Keratinocyte (primary cell): ENCODE data around the gene OPN5. TPM values are rescaled to one million over a fixed set of nuclear protein-coding genes. Genes with fewer than 3 reads are reported as not detected.

ENCODE experiments used
- DNase-seq: peaks from one replicate; pipeline ENCODE4 v3.0.0-alpha.2; 2011; ENCODE audit warnings: low read depth, missing footprints, low spot score
- FAIRE-seq: peaks from 2 replicates; lab custom pipeline; 2011; peaks lifted over from hg19 to GRCh38; lab: Jason Lieb, UNC
- H2AFZ ChIP-seq: 2 replicates; pipeline ENCODE4 v1.6.0; 2012; ENCODE audit warnings: low read length, control low read depth, inconsistent platforms; ENCODE audit not compliant: control insufficient read depth
- H3K27ac ChIP-seq: 2 replicates; pipeline ENCODE4 v1.5.1; 2011; ENCODE audit warnings: low read length; ENCODE audit not compliant: control insufficient read depth, insufficient read depth
- H3K27me3 ChIP-seq: 3 replicates; pipeline ENCODE4 v1.6.0; 2011; ENCODE audit warnings: low read length; ENCODE audit not compliant: control insufficient read depth, insufficient read depth; ENCODE audit errors: extremely low read depth
- H3K36me3 ChIP-seq, 2 experiments: 2 replicates in 1 of 2; 3 replicates in 1 of 2; pipeline ENCODE4 v1.5.1; 2011; ENCODE audit warnings: low read length in 2 of 2, mild to moderate bottlenecking in 1 of 2; ENCODE audit not compliant: control insufficient read depth in 2 of 2, insufficient read depth in 2 of 2; ENCODE audit errors: extremely low read depth in 1 of 2
- H3K4me1 ChIP-seq: 3 replicates; pipeline ENCODE4 v1.5.1; 2011; ENCODE audit warnings: low read length; ENCODE audit not compliant: control insufficient read depth, insufficient read depth; ENCODE audit errors: extremely low read depth
- H3K4me2 ChIP-seq: 3 replicates; pipeline ENCODE4 v1.6.0; 2011; ENCODE audit warnings: low read depth, low read length; ENCODE audit not compliant: control insufficient read depth, insufficient read depth; ENCODE audit errors: extremely low read depth
- H3K4me3 ChIP-seq, 3 experiments: fragments of 200-600 bp in 1 of 3; sonication (generic) in 1 of 3; 2 replicates in 2 of 3; 3 replicates in 1 of 3; pipeline ENCODE4 v1.5.1; 2011 to 2016; ENCODE audit warnings: low read length in 3 of 3, mild to moderate bottlenecking in 3 of 3, control low read depth in 2 of 3, inconsistent platforms in 1 of 3, low read depth in 1 of 3, mixed read lengths in 1 of 3, mixed run types in 1 of 3, moderate library complexity in 1 of 3; ENCODE audit not compliant: control insufficient read depth in 2 of 3, insufficient read depth in 2 of 3; ENCODE audit errors: extremely low read depth in 1 of 3
- H3K79me2 ChIP-seq: 2 replicates; pipeline ENCODE4 v1.6.0; 2012; ENCODE audit warnings: low read length; ENCODE audit not compliant: control insufficient read depth, insufficient read depth
- H3K9ac ChIP-seq: 3 replicates; pipeline ENCODE4 v1.6.0; 2011; ENCODE audit warnings: low read length; ENCODE audit not compliant: control insufficient read depth, insufficient read depth; ENCODE audit errors: extremely low read depth
- H3K9me1 ChIP-seq: 3 replicates; pipeline ENCODE4 v1.6.0; 2011; ENCODE audit warnings: low read length; ENCODE audit not compliant: control insufficient read depth, insufficient read depth; ENCODE audit errors: extremely low read depth
- H3K9me3 ChIP-seq: 2 replicates; pipeline ENCODE4 v1.5.1; 2012; ENCODE audit warnings: low read depth, low read length; ENCODE audit not compliant: control insufficient read depth
- H4K20me1 ChIP-seq: 3 replicates; pipeline ENCODE4 v1.6.0; 2011; ENCODE audit warnings: low read length; ENCODE audit not compliant: control insufficient read depth, insufficient read depth; ENCODE audit errors: extremely low read depth
- CTCF ChIP-seq, 3 experiments: IDR thresholded peaks in 1 of 3; conservative IDR thresholded peaks in 1 of 3; optimal IDR thresholded peaks in 1 of 3; 2 replicates in 2 of 3; 3 replicates in 1 of 3; pipeline versions ENCODE3 to v1.5.1; 2011; ENCODE audit warnings: low read length in 3 of 3, mild to moderate bottlenecking in 3 of 3, moderate library complexity in 2 of 3, control low read depth in 1 of 3, inconsistent platforms in 1 of 3; ENCODE audit not compliant: insufficient read depth in 2 of 3; ENCODE audit errors: extremely low read depth in 1 of 3
- EZH2 ChIP-seq: IDR thresholded peaks from one replicate; pipeline ENCODE4 v1.6.1; 2012; ENCODE audit warnings: inconsistent platforms, mild to moderate bottlenecking, low read length, moderate library complexity
- dilution Hi-C: fragments of 300-500 bp; cut with MboI; formaldehyde crosslinking; loops from one replicate; pipeline ENCODE4 v1.7.0; 2020; ENCODE audit warnings: low sequenced_read_pairs; ENCODE audit not compliant: extremely low pct_ligation_motif_present
- polyA plus RNA-seq, 5 experiments: library from polyadenylated mRNA; depleted of rRNA in 3 of 5; stranded (reverse) in 3 of 5; stranded (forward) in 1 of 5; unstranded in 1 of 5; fragments of >200 nt; gene quantifications; 1 replicate in 1 of 5; 2 replicates in 3 of 5; 3 replicates in 1 of 5; pipeline versions ENCODE4 v1.2.1 to v1.2.3, GENCODE V29; 2011 to 2012; ENCODE audit warnings: missing spikeins in 2 of 5, low read depth in 1 of 5, low replicate concordance in 1 of 5

OPN5 gene
- polyA plus RNA-seq, 1 donor (not counting 4 experiments of a cell fraction or from before 2014, with no cell fraction given): not detected

DNA sequence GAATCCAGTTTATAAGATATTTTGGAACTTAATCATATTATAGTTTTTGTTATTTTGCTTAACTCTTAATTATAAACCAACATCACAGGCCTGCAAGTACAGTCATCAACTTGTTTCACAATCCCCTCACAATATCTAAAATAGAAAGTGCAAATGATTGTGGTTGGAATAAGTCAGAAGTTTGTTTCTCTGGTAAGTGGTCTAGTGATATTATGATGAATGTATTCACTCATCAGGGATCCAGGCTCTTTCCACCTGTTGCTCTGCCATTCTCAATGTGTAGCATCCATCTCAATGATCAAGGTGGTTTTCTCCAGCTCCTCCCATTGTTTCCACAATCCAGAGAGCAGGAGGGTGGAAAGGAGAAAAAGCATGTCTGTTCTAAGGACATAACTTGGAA, 54.2 kb downstream of the OPN5 start:
- dilution Hi-C loops: no loop called here
- H4K20me1 ChIP-seq: no peaks in the 10 kb centered on the region
- no peak overlapping the region for H3K4me3 ChIP-seq
- no peaks in the 10 kb centered on the region for H3K4me1 ChIP-seq
- no peaks in the 10 kb centered on the region for H3K79me2 ChIP-seq
- DNase-seq: no peak
- no peak overlapping the region for H2AFZ ChIP-seq
- H3K27ac ChIP-seq: no peak overlapping the region
- no peaks in the 10 kb centered on the region for H3K36me3 ChIP-seq
- no peaks in the 10 kb centered on the region for H3K9me1 ChIP-seq
- no peak overlapping the region for H3K4me2 ChIP-seq
- no peaks in the 10 kb centered on the region for H3K27me3 ChIP-seq
- H3K9ac ChIP-seq: no peak overlapping the region
- no peak for FAIRE-seq
- no peak for TF ChIP-seq EZH2
- TF ChIP-seq CTCF (optimal IDR thresholded peaks at IDR 0.05 in 1 of 3, IDR thresholded peaks at IDR 0.05 in 1 of 3, conservative IDR thresholded peaks at IDR 0.05 in 1 of 3; ENCODE audit: extremely low read depth in 1 of 3, insufficient read depth in 2 of 3, low read length in 3 of 3): no peak
- H3K9me3 ChIP-seq: no peaks in the 10 kb centered on the region

DNA sequence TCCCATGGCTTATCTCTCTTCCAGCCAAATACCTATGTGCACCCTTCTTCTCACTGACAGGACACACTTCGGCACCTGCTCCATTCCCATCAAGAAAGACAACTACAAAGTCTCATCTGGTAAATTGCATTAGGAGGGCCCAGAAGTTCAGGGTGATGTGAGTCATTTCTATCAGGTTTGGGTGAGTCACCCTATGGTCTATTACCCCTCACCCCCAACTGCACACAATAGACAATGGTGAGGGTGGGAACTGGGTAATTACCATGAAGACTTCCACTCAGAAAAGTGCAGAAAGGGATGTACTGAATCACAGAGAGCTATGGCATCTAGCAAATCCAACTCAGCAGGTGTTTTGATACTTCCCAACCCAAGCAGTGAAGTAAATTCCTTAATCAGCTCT, 54.8 kb downstream of the OPN5 start:
- dilution Hi-C loops: no loop called here

More for the DNA sequence above, 54.8 kb downstream of the OPN5 start:
- no peaks in the 10 kb centered on the region for H4K20me1 ChIP-seq
- H3K4me3 ChIP-seq: no peak overlapping the region
- no peaks in the 10 kb centered on the region for H3K36me3 ChIP-seq
- no peak for DNase-seq
- no peaks in the 10 kb centered on the region for H3K4me1 ChIP-seq
- TF ChIP-seq EZH2 (no peak), CTCF (optimal IDR thresholded peaks at IDR 0.05 in 1 of 3, IDR thresholded peaks at IDR 0.05 in 1 of 3, conservative IDR thresholded peaks at IDR 0.05 in 1 of 3; ENCODE audit: extremely low read depth in 1 of 3, insufficient read depth in 2 of 3, low read length in 3 of 3) (no peak)
- no peaks in the 10 kb centered on the region for H3K27me3 ChIP-seq
- FAIRE-seq: no peak
- H3K4me2 ChIP-seq: no peak overlapping the region
- H3K9ac ChIP-seq: no peak overlapping the region
- no peaks in the 10 kb centered on the region for H3K9me3 ChIP-seq
- H3K27ac ChIP-seq: no peak overlapping the region
- H3K9me1 ChIP-seq: no peaks in the 10 kb centered on the region
- no peaks in the 10 kb centered on the region for H3K79me2 ChIP-seq
- H2AFZ ChIP-seq: no peak overlapping the region
